DOHH2 (cell line): ENCODE measurements around the gene GLRA1.

Experiments used
- H3F3A ChIP-seq: fragments of 200-600 bp; sonication (generic), shearing (Covaris generic); 2 replicates; pipeline ENCODE4 v1.6.0; 2016; ENCODE audit warnings: antibody characterized with exemption, mild to moderate bottlenecking; ENCODE audit not compliant: control insufficient read depth, insufficient read depth
- H3K27ac ChIP-seq: fragments of 200-600 bp; sonication (generic); 2 replicates; pipeline ENCODE4 v1.5.1; 2014; ENCODE audit warnings: low read depth, mild to moderate bottlenecking, low read length, moderate library complexity
- H3K27me3 ChIP-seq: fragments of 200-600 bp; sonication (generic); 2 replicates; pipeline ENCODE4 v1.6.1; 2014; ENCODE audit warnings: mild to moderate bottlenecking, low read length, mixed read lengths; ENCODE audit not compliant: control insufficient read depth
- H3K36me3 ChIP-seq: fragments of 200-600 bp; sonication (generic); 2 replicates; pipeline ENCODE4 v1.6.1; 2014; ENCODE audit warnings: mild to moderate bottlenecking, low read length, moderate library complexity, mixed read lengths; ENCODE audit not compliant: control insufficient read depth
- H3K4me1 ChIP-seq: fragments of 200-600 bp; sonication (generic); 2 replicates; pipeline ENCODE4 v1.6.1; 2014; ENCODE audit warnings: mild to moderate bottlenecking, low read length, mixed read lengths; ENCODE audit not compliant: control insufficient read depth
- H3K4me2 ChIP-seq: fragments of 200-600 bp; sonication (generic); 2 replicates; pipeline ENCODE4 v1.6.0; 2014; ENCODE audit warnings: mild to moderate bottlenecking, low read length, moderate library complexity
- H3K4me3 ChIP-seq: fragments of 200-600 bp; sonication (generic); 2 replicates; pipeline ENCODE4 v1.5.1; 2014; ENCODE audit warnings: mild to moderate bottlenecking, low read length, mixed read lengths
- H3K79me2 ChIP-seq: fragments of 200-600 bp; sonication (generic); 2 replicates; pipeline ENCODE4 v1.6.1; 2014; ENCODE audit warnings: mild to moderate bottlenecking, low read length, mixed read lengths; ENCODE audit not compliant: control insufficient read depth
- H3K9me2 ChIP-seq: fragments of 200-600 bp; sonication (generic); replicated peaks from 2 replicates; pipeline ENCODE4 v1.6.1; 2014; ENCODE audit warnings: mild to moderate bottlenecking, low read length, mixed read lengths; ENCODE audit not compliant: control insufficient read depth
- H3K9me3 ChIP-seq: fragments of 200-600 bp; sonication (generic); 2 replicates; pipeline ENCODE4 v1.6.1; 2014; ENCODE audit warnings: antibody characterized with exemption, low read length, mixed read lengths; ENCODE audit not compliant: control insufficient read depth, insufficient read depth
- H4K20me1 ChIP-seq: fragments of 200-600 bp; sonication (generic); 2 replicates; pipeline ENCODE4 v1.6.0; 2014; ENCODE audit warnings: low read depth, mild to moderate bottlenecking, antibody characterized with exemption, low read length, moderate library complexity; ENCODE audit not compliant: control insufficient read depth, insufficient read depth
- CTCF ChIP-seq: fragments of 200-600 bp; sonication (generic); IDR thresholded peaks from one replicate; pipeline ENCODE4 v1.5.1; 2014; ENCODE audit warnings: antibody characterized with exemption, mild to moderate bottlenecking, low read depth, low read length; ENCODE audit not compliant: poor library complexity, severe bottlenecking
- EZH2phosphoT487 ChIP-seq: fragments of 200-600 bp; sonication (generic); IDR thresholded peaks from 2 replicates; pipeline ENCODE4 v1.6.1; 2017; ENCODE audit warnings: borderline replicate concordance, mild to moderate bottlenecking, antibody characterized with exemption, low read length, moderate library complexity, mixed read lengths

Gene GLRA1

GRCh38 chr5:151917904-151918303 lies 6.7 kb downstream of the GLRA1 start:
- Histone ChIP-seq H3K9me2 (no peaks in the 10 kb centered on the region), H3K4me1 (no peaks in the 10 kb centered on the region), H3K4me2 (no peak overlapping the region), H3K27me3 (no peaks in the 10 kb centered on the region), H3K4me3 (no peak overlapping the region), H3K36me3 (no peaks in the 10 kb centered on the region), H3F3A (no peaks in the 10 kb centered on the region), H3K9me3 (no peaks in the 10 kb centered on the region), H4K20me1 (no peaks in the 10 kb centered on the region), H3K27ac (no peak overlapping the region), H3K79me2 (no peaks in the 10 kb centered on the region)
- no peak for TF ChIP-seq CTCF
- TF ChIP-seq EZH2phosphoT487, result no peak

- Histone ChIP-seq H3K79me2 (no peaks in the 10 kb centered on the region), H3K9me2 (no peaks in the 10 kb centered on the region), H3F3A (no peaks in the 10 kb centered on the region), H3K9me3 (no peaks in the 10 kb centered on the region), H3K4me1 (no peaks in the 10 kb centered on the region), H3K36me3 (no peaks in the 10 kb centered on the region), H3K27me3 (peaks cover 2% of the 10 kb centered on the region; the same call in 1 of the 2 replicates), H3K27ac (no peak overlapping the region), H4K20me1 (no peaks in the 10 kb centered on the region), H3K4me2 (no peak overlapping the region), H3K4me3 (no peak overlapping the region)
- TF ChIP-seq EZH2phosphoT487, result no peak
- TF ChIP-seq CTCF, result no peak
Measured at GRCh38 chr5:151913425-151913824, 11.2 kb downstream of the GLRA1 start.

DNA sequence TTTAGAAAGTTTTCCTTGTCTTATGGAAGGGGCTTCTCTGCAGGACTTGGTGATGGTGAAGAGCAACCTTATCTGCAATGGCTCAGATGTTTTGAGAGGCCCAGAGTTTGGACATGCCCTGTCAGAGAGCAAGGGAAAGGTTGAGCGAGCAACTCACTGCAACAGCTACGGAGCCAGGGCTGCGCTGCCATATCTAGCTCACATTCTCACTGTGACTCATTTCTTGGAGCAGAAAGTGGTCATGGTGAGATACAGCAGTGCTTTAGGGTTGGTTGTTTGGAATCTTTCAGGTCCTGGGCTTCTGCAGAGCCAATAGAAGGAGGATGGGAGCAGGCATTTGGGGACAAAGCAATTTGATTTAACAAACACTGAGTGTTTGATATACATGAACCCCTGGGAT lies 12.3 kb downstream of the GLRA1 start:
- no peaks in the 10 kb centered on the region for H3K4me1 ChIP-seq
- no peak for TF ChIP-seq EZH2phosphoT487
- TF ChIP-seq CTCF, result no peak
- no peak overlapping the region for H3K4me2 ChIP-seq
- H3K79me2 ChIP-seq, result no peaks in the 10 kb centered on the region
- H3K27ac ChIP-seq, result no peak overlapping the region
- no peaks in the 10 kb centered on the region for H3K9me2 ChIP-seq
- H4K20me1 ChIP-seq, result no peaks in the 10 kb centered on the region
- no peaks in the 10 kb centered on the region for H3K9me3 ChIP-seq
- H3F3A ChIP-seq, result no peaks in the 10 kb centered on the region
- peaks cover 5% of the 10 kb centered on the region; the same call in 1 of the 2 replicates for H3K27me3 ChIP-seq
- H3K4me3 ChIP-seq, result no peak overlapping the region
- no peaks in the 10 kb centered on the region for H3K36me3 ChIP-seq

GRCh38 chr5:151911011-151911410 lies 13.6 kb downstream of the GLRA1 start:
- H3F3A ChIP-seq, result no peaks in the 10 kb centered on the region

More at GRCh38 chr5:151911011-151911410, 13.6 kb downstream of the GLRA1 start:
- Histone ChIP-seq H3K27ac (no peak overlapping the region), H3K4me2 (no peak overlapping the region), H3K4me1 (no peaks in the 10 kb centered on the region), H3K4me3 (no peak overlapping the region), H3K9me2 (no peaks in the 10 kb centered on the region), H4K20me1 (no peaks in the 10 kb centered on the region), H3K27me3 (peaks cover 5% of the 10 kb centered on the region; the same call in 1 of the 2 replicates), H3K36me3 (no peaks in the 10 kb centered on the region), H3K79me2 (no peaks in the 10 kb centered on the region), H3K9me3 (no peaks in the 10 kb centered on the region)
- no peak for TF ChIP-seq CTCF
